GM13976 (cell line): Measurements from ENCODE around the gene CNN2.

ENCODE experiments used
- DNase-seq: peaks from one replicate; pipeline ENCODE4 v3.0.0; 2012; ENCODE audit warnings: low spot score
- CTCF ChIP-seq: IDR thresholded peaks from 2 replicates; pipeline ENCODE4 v1.5.1; 2012; ENCODE audit warnings: borderline replicate concordance, mild to moderate bottlenecking; ENCODE audit not compliant: insufficient read depth; ENCODE audit errors: extremely low read depth, missing control alignments, control extremely low read depth
- in situ Hi-C: fragments of 300-500 bp; cut with MboI; formaldehyde crosslinking; loops from one replicate; pipeline ENCODE4 v1.12.0; 2022; ENCODE audit warnings: low sequenced_read_pairs, mixed read lengths, inconsistent platforms; ENCODE audit not compliant: unreplicated experiment

Gene CNN2

DNA sequence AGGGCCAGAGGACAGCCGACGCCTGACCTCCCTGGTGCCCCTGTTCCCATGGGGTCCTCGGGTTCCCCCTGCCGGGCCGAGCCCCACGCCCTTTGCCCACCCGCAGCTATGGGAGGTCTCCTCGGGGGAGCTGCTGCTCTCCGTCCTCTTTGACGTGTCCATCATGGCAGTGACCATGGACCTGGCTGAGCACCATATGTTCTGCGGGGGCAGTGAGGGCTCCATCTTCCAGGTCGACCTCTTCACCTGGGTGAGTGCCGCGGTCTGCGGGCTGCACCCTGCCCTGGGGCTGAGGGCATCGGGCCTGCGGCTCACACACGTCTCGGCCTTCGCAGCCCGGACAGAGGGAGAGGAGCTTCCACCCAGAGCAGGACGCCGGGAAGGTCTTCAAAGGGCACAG, 35.7 kb upstream of the CNN2 start:
- in situ Hi-C loops: no loop called here
- TF ChIP-seq CTCF: no peak
- no peak for DNase-seq

GRCh38 chr19:991174-991931, 35.1 kb upstream of the CNN2 start:
- no peak for TF ChIP-seq CTCF
- DNase-seq: peak; percentile 77
- in situ Hi-C loops: no loop called here

GRCh38 chr19:991932-992669, 34.3 kb upstream of the CNN2 start:
- no peak for TF ChIP-seq CTCF
- DNase-seq: no peak
- in situ Hi-C loops: no loop called here

GRCh38 chr19:992670-993055, 33.7 kb upstream of the CNN2 start:
- DNase-seq: no peak
- in situ Hi-C loops: no loop called here
- TF ChIP-seq CTCF: no peak

- no peak for DNase-seq
- in situ Hi-C loops: no loop called here
- no peak for TF ChIP-seq CTCF
These were observed 33.0 kb upstream of the CNN2 start for GRCh38 chr19:993361-993830.

- DNase-seq: no peak
- TF ChIP-seq CTCF: no peak
- in situ Hi-C loops: no loop called here
These were observed 32.5 kb upstream of the CNN2 start for GRCh38 chr19:993831-994393.
